Heart right ventricle (tissue), 16 donors: ENCODE measurements around the gene NPDC1. TPM values are rescaled to one million over a fixed set of nuclear protein-coding genes. Genes with fewer than 3 reads are reported as not detected.

Experiments used
- ATAC-seq, 8 donors: fragments of 200-7000 bp; cut with Tn5 transposase; one replicate each; pipeline ENCODE4 v1.9.1; 2020; ENCODE audit warnings: mild to moderate bottlenecking in 8 of 8, moderate library complexity in 8 of 8, moderate number of reproducible peaks in 1 of 8
- DNase-seq, 2 donors: peaks; one replicate each; pipeline ENCODE4 v3.0.0-alpha.2; 2020
- H3K27ac ChIP-seq, 10 donors: fragments of 200-600 bp; sonication (generic) in 2 of 10; one replicate each; pipeline versions ENCODE4 v1.5.0 to v1.8.0; 2020 to 2022; ENCODE audit warnings: mild to moderate bottlenecking in 3 of 10
- H3K27me3 ChIP-seq, 7 donors: fragments of 200-600 bp; one replicate each; pipeline ENCODE4 v1.8.0; 2021 to 2022; ENCODE audit warnings: mild to moderate bottlenecking in 2 of 7
- H3K36me3 ChIP-seq, 9 donors: fragments of 200-600 bp; sonication (generic) in 1 of 9; one replicate each; pipeline versions ENCODE4 v1.5.0 to v1.8.0; 2020 to 2022; ENCODE audit warnings: mild to moderate bottlenecking in 2 of 9
- H3K4me1 ChIP-seq, 9 donors: fragments of 200-600 bp; sonication (generic) in 1 of 9; one replicate each; pipeline versions ENCODE4 v1.5.0 to v1.8.0; 2020 to 2022; ENCODE audit warnings: mild to moderate bottlenecking in 4 of 9
- H3K4me3 ChIP-seq, 10 donors: fragments of 200-600 bp; sonication (generic) in 2 of 10; one replicate each; pipeline versions ENCODE4 v1.5.0 to v1.8.0; 2020 to 2022; ENCODE audit warnings: mild to moderate bottlenecking in 7 of 10, moderate library complexity in 2 of 10
- H3K9me3 ChIP-seq, 11 donors: fragments of 200-600 bp in 10 of 11; sonication (generic) in 2 of 11; one replicate each; pipeline versions ENCODE4 v1.5.0 to v1.8.0; 2013 to 2022; ENCODE audit warnings: mild to moderate bottlenecking in 2 of 11, control low read depth in 1 of 11, moderate library complexity in 1 of 11
- CTCF ChIP-seq, 9 donors: fragments of 200-600 bp; sonication (generic) in 2 of 9; IDR thresholded peaks; one replicate each; pipeline versions ENCODE4 v1.5.0 to v1.8.0; 2021 to 2022; ENCODE audit warnings: antibody characterized with exemption in 9 of 9, mild to moderate bottlenecking in 5 of 9, moderate library complexity in 1 of 9
- WGBS, 2 donors: extraction: QIAGEN DNeasy Blood & Tissue Kit; methylation state at CpG; one replicate each; pipeline ENCODE4 v1.1.7; 2013; ENCODE audit warnings: inconsistent platforms in 1 of 2; 5-methylcytosine and 5-hydroxymethylcytosine counted together
- intact Hi-C, 10 donors: fragments of 100-400 bp; cut with DNase I; formaldehyde crosslinking; loops; one replicate each; pipeline versions ENCODE4 v1.11.1 to v1.14.2; 2022
- polyA plus RNA-seq, 2 donors: library from polyadenylated mRNA; stranded (reverse); fragments of 200-250 nt; gene quantifications; one replicate each; pipeline ENCODE4 v1.2.3, GENCODE V29; 2013
- total RNA-seq, 10 donors: library from RNA; stranded (reverse); fragmentation: NEBNext Ultra II Directional in 3 of 10; extraction: Animal tissue kit (Norgen Biotek cat#: 25700) in 3 of 10; gene quantifications; one replicate each; pipeline versions ENCODE4 v1.2.1 to v1.2.4, GENCODE V29; 2021 to 2023
- donor health status: Arrhythmogenic right ventricular cardiomyopathy.
- donor health status: ischemic (EF 13 %, LVEDD 7.1; RV severe dilation, severe dysfunction).
- donor health status: healthy with polysubstance abuse.
- donor health status: DM: no; HTN: yes; CAD: no.
- donor health status: DM: no; HTN: no; CAD: no.
- donor health status: ischemic (EF 25% LVEDD 6.9; RV normal size, moderate dysfunction).
- donor health status: ischemic (EF 25% LVEDD 5.7; RV mildly dilated, moderate dysfunction).
- donor health status: healthy.
- donor health status: DM: yes; HTN: yes; CAD: no.
- donor health status: Ischemic cardiomyopathy.
- donor health status: ischemic (EF 35%, LVEDD 5.7; RV mildly dilated, moderate dysfunction).
- donor health status: nonischemic (EF 11% LVEDD 7.7; RV severe dilation, severe dysfunction).
- donor health status: DM: yes; HTN: yes; CAD: no.
- donor health status: PGD.
- donor health status: ischemic (EF 29% LVEDD 5.4; RV normal size, mild dysfunction).
- donor health status: nonischemic (EF 23%, LVEDD 6.1; RV moderate dilation, normal function).

Gene NPDC1
- total and polyA plus RNA-seq, 12 donors = 29.1 to 153 (median 54.5) TPM

- peaks cover 0 to 21% (median 0%) of the 10 kb centered on the region in 7 donors for H3K27me3 ChIP-seq
- TF ChIP-seq CTCF (IDR thresholded peaks at IDR 0.05) = no peak
- H3K4me1 ChIP-seq = peaks cover 19 to 48% (median 29%) of the 10 kb centered on the region in 9 donors
- H3K9me3 ChIP-seq = no peaks in the 10 kb centered on the region
- peaks cover 4 to 56% (median 20%) of the 10 kb centered on the region in 9 donors for H3K36me3 ChIP-seq
- WGBS, 2 donors = 90% methylated on average over 23 of the region's 23 CpGs
- H3K27ac ChIP-seq = peak overlapping the region in 2 of 10 donors; percentile 43 to 92
- intact Hi-C loops = no loop called here
- DNase-seq (no peak), ATAC-seq (no peak)
- no peak overlapping the region for H3K4me3 ChIP-seq
Measured at GRCh38 chr9:137040568-137040967, 5.4 kb downstream of the NPDC1 start.

- peaks cover 18 to 49% (median 29%) of the 10 kb centered on the region in 9 donors for H3K4me1 ChIP-seq
- peaks cover 0 to 13% (median 0%) of the 10 kb centered on the region in 7 donors for H3K27me3 ChIP-seq
- ATAC-seq (no peak), DNase-seq (no peak)
- H3K27ac ChIP-seq = no peak overlapping the region
- no peak overlapping the region for H3K4me3 ChIP-seq
- peaks cover 4 to 56% (median 20%) of the 10 kb centered on the region in 9 donors for H3K36me3 ChIP-seq
- intact Hi-C loops = loop anchor here in 4 of 10 donors (5.0 kb wide), 2 partner anchors 92 to 252 kb away; partner anchors contain the start of gene C8G (in 2 of the 4)
- no peaks in the 10 kb centered on the region for H3K9me3 ChIP-seq
- TF ChIP-seq CTCF (IDR thresholded peaks at IDR 0.05) = no peak
- WGBS, 2 donors = 93% methylated on average over 32 of the region's 32 CpGs
Measured at GRCh38 chr9:137039611-137040366, 6.2 kb downstream of the NPDC1 start.

- ATAC-seq (no peak), DNase-seq (no peak)
- Histone ChIP-seq H3K4me3 (no peak overlapping the region), H3K27ac (no peak overlapping the region), H3K9me3 (no peaks in the 10 kb centered on the region), H3K4me1 (peaks cover 13 to 45% (median 26%) of the 10 kb centered on the region in 9 donors), H3K27me3 (peaks cover 0 to 5% (median 0%) of the 10 kb centered on the region in 7 donors), H3K36me3 (peaks cover 4 to 56% (median 20%) of the 10 kb centered on the region in 9 donors)
- 89 to 94% methylated on average over 9 of the region's 9 CpGs for WGBS, 2 donors
- TF ChIP-seq CTCF (IDR thresholded peaks at IDR 0.05) = no peak
- intact Hi-C loops = loop anchor here in 4 of 10 donors (5.0 kb wide), 2 partner anchors 92 to 252 kb away; partner anchors contain the start of gene C8G (in 2 of the 4)
Measured at GRCh38 chr9:137038916-137039315, 7.1 kb downstream of the NPDC1 start.

- no peaks in the 10 kb centered on the region for H3K27me3 ChIP-seq
- DNase-seq = no peak
- no peak overlapping the region for H3K4me3 ChIP-seq
- intact Hi-C loops = loop anchor here in 4 of 10 donors (2.0 to 5.0 kb wide), 3 partner anchors 90 to 251 kb away; partner anchors contain the start of gene C8G (in 2 of the 4)
- H3K4me1 ChIP-seq = peaks cover 7 to 34% (median 22%) of the 10 kb centered on the region in 9 donors
- WGBS, 2 donors = 87 to 91% methylated on average over 10 of the region's 10 CpGs
- no peaks in the 10 kb centered on the region for H3K9me3 ChIP-seq
- no peak for TF ChIP-seq CTCF (IDR thresholded peaks at IDR 0.05)
- peaks cover 4 to 52% (median 20%) of the 10 kb centered on the region in 9 donors for H3K36me3 ChIP-seq
- ATAC-seq = no peak
- no peak overlapping the region for H3K27ac ChIP-seq
Measured at GRCh38 chr9:137037483-137037882, 8.5 kb downstream of the NPDC1 start.
